Fibroblast of lung (primary cell): ENCODE measurements around the gene GABRG2.

Experiments
- CTCF ChIP-seq, 2 donors: IDR thresholded peaks in 1 of 2; conservative IDR thresholded peaks in 1 of 2; 1 replicate in 1 of 2; 2 replicates in 1 of 2; pipeline ENCODE4 v1.5.1; 2011 to 2012; ENCODE audit warnings: low read length in 2 of 2, control low read depth in 1 of 2, inconsistent platforms in 1 of 2, low read depth in 1 of 2, mild to moderate bottlenecking in 1 of 2
- EZH2 ChIP-seq: IDR thresholded peaks from 2 replicates; pipeline ENCODE4 v1.5.1; 2012; ENCODE audit warnings: low read length, control low read depth, mild to moderate bottlenecking; ENCODE audit errors: missing control alignments

- no peak for TF ChIP-seq CTCF (conservative IDR thresholded peaks at IDR 0.05 in 1 of 2, IDR thresholded peaks at IDR 0.05 in 1 of 2; ENCODE audit: low read depth in 1 of 2, low read length in 2 of 2)
- no peak for TF ChIP-seq EZH2
Observed at GRCh38 chr5:162091336-162091735, 23.8 kb downstream of the GABRG2 start.
